GM18951 (cell line): ENCODE results near the gene TGM2.

ENCODE experiments used
- POLR2A ChIP-seq: IDR thresholded peaks from 4 replicates; pipeline ENCODE4 v1.6.1; 2011; ENCODE audit warnings: mild to moderate bottlenecking; ENCODE audit not compliant: insufficient read length, insufficient read depth; ENCODE audit errors: extremely low read depth
- in situ Hi-C: fragments of 300-500 bp; cut with MboI; formaldehyde crosslinking; loops from one replicate; pipeline ENCODE4 v1.12.0; 2022; ENCODE audit warnings: low sequenced_read_pairs, mixed read lengths, inconsistent platforms; ENCODE audit not compliant: unreplicated experiment

TGM2 gene

DNA sequence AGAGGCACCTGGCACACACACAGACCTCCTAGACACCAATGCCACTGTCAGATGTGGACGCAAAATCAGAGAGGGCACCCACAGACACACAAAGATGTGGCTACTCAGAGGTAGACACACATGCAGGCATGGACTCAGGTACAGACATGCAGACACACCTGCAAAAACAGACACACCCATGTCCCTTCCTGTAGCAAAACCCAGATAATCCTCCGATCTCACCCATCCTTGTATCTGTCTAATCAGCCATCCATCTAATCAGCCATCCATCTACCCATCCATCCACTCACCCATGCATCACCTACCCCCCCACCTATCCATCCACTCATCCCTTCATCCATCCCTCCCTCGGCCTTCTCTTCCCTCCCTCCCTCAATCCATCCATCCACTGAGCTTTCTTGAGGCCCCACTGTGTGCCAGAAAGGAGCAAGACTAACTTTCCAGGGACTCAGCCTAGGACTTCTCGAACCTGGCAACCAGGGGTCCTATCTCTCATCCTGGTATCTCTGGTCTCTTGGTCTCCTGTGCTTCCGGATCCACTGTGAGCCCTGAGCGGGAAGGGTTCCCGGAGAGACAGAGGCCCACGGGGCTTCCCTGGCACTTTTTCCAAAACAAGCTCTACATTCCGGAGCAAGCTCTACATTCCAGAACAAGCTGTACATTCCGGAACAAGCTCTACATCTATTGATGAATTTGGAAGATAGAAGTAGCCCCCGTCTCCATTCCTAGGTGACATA, 1.1 kb upstream of the TGM2 start:
- TF ChIP-seq POLR2A = no peak
- in situ Hi-C loops = loop anchor here (10.0 kb wide), 1 partner anchor 101 kb away; no protein-coding TSS in a partner anchor

GRCh38 chr20:38164624-38165088, 414 bp downstream of the TGM2 start:
- in situ Hi-C loops = loop anchor here (10.0 kb wide), 1 partner anchor 100 kb away; no protein-coding TSS in a partner anchor
- TF ChIP-seq POLR2A = no peak

DNA sequence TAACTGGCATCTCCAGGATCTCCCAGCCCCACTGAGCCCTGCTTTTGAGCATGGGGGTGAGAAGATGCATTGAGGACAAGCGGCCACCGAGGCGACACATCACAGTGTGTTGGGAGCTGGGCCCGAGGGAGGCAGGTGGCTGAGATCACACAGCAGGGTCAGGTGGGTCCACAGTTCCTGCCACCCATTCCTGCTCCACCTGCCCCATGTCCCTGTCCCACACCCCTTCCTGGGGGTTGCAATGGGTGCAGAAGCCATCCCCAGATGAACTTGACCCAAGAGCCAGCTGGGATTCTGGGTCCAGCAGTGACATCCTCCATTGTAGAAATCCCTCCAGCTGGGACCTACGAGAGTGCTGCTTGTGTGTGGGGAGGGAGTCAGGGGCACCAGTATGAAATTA, 1.0 kb downstream of the TGM2 start:
- no peak for TF ChIP-seq POLR2A
- in situ Hi-C loops = loop anchor here (10.0 kb wide), 1 partner anchor 99 kb away; no protein-coding TSS in a partner anchor

DNA sequence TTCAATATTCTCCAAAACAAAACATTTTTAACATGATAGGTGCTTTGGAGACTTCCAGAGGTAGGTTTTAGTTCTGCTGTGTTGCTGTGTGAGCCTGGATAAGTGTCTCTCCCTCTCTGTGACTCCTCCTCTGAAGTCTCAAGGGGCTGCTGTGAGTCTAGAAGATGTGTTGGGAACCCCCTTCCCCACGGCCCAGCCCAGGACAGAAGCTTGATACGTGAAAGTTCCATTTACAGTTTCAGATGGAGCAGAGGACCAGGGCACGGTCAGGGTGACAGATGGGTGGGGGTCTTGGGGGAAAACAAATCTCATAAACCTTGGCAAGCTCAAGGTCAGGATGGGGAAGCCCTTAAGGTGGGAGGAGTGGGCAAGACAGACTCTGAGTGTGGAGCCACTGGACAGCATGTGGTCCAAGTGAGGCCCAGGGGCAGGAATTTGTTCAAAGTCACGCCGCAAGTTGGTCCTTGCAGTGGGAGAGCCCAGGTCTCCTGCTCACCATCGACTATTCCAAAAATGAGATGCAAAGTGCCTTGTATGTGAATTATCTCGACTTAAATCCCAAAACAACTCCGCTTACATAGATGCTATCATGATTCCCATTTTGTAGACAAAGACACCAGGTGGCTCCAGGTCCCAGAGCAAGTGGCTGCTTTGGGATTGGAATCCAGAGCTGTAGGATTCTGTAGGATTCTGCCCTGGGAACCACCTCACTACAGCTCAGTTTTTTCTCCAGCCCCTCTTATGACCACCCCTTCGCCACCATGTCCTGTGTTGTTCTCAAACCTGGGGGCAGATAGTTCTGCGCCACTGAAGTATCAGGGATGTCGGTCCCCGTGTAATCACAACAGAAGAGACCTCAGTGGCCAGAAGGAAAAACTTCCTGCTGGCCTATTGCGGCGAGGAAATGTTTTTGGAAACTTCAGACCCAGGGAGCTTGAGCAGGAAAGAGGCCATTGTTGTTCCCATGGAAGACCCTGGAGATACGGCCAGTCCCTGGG, 1.9 kb downstream of the TGM2 start:
- TF ChIP-seq POLR2A = no peak
- in situ Hi-C loops = loop anchor here (10.0 kb wide), 1 partner anchor 98 kb away; no protein-coding TSS in a partner anchor

DNA sequence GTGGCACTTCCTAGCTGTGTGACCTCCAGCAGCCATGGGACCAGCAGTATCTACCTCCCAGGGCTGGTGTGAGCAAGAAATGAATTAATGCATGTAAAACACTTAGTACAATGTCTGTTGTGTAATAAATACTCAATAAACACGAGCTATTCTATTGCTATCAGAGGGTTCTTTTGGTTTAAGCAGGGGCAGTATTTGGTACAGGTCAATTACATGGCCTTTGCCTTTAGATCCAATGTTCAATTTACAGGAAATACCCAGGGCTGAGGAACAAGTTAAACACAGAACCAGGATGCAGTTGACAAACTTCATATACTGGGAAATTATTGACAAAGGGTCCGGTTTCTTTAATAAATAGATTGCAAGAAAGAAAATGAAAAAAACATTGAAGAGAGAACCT, 2.9 kb downstream of the TGM2 start:
- TF ChIP-seq POLR2A = no peak
- in situ Hi-C loops = loop anchor here (10.0 kb wide), 1 partner anchor 97 kb away; no protein-coding TSS in a partner anchor

DNA sequence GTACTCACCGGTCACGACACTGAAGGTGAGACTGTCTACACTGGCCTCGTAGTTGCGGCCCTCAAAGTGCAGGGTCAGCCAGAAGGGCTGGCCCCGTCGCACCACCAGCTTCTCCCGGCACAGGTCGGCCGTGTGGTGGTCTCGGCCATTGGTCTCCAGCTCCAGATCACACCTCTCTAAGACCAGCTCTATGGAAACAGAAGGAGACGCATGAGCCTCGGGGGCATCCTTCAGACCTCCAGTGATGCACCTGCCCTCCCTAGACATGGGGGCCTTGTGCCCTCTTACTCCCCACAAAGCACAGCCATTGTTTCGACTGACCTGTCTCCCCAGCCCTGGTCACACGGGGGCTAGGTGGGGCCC, 3.7 kb downstream of the TGM2 start:
- in situ Hi-C loops = loop anchor here (10.0 kb wide), 1 partner anchor 97 kb away; no protein-coding TSS in a partner anchor
- no peak for TF ChIP-seq POLR2A

- in situ Hi-C loops = loop anchor here (10.0 kb wide), 1 partner anchor 95 kb away; no protein-coding TSS in a partner anchor
- no peak for TF ChIP-seq POLR2A
Measured at GRCh38 chr20:38159957-38160756, 4.9 kb downstream of the TGM2 start.

- TF ChIP-seq POLR2A = no peak
- in situ Hi-C loops = no loop called here
Measured at GRCh38 chr20:38159566-38159956, 5.5 kb downstream of the TGM2 start.

DNA sequence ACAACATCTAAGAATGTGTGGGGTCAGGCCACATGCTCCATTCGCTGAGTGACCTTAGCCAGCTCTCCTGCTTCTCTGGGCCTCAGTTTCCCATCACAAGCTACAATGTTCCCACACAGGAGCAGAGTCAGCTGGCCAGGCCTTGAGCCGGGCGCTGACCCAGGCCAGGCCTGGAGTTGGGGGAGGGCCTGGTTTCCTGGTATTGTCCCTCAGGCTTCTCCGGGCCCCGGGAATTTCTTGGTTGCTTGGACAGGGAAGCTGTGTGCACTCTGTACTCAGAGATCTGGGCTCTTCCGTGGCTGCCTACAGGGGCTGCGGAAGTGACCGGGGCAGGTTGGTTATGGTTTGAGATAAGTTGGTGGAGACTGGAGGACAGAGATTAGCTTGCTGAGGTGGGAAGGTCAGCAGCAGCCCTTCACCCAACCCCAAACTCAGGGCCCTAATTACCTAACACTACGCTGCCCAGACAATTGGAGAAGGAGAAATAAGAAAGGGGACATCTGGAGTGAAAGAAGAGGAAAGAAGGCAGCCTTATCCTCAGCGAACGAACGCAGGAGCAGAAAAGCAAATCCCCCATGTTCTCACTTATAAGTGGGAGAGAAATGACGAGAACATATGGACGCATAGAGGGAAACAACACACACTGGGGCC, 6.2 kb downstream of the TGM2 start:
- TF ChIP-seq POLR2A = no peak
- in situ Hi-C loops = no loop called here

DNA sequence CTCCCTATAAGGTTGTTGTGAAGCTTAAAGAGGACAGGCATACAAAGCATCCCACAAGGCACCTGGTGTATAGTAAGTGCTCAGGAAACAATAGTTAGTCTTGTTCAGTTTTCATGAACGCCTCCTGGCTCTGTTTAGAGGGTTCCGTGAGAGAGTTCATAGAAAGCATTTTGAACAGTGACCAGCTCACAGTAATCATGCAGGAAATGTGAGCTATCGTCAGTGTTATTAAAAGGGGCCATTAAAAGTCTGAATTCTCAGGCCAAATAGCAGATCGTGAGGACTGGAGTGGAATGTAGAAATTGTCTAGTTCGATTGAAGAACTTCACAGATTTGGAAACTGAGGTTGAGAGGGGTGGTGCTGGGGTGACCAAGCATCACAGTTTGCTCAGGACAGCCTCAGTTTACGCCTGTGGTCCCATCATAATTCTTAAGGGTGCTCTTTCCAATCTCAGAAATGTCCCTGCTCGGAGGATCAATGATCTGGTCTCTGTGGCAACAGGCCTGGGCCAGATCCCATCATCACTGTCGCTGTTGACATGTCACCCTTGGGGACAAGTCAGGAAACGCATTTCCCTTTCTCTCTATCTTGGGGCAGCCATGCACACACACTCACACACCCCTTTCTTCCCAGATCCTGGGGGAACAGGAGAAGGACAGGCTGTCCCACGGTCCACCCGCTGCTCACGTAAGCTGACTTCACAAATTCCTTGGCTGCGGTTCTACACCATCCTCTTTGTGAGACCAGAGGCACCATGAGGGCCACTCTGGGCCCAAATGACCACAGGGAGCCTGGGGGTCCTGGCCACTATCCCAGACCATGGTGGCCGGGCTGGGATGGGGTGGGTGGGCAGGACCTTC, 7.2 kb downstream of the TGM2 start:
- TF ChIP-seq POLR2A = no peak
- in situ Hi-C loops = no loop called here

GRCh38 chr20:38156888-38157634, 8.0 kb downstream of the TGM2 start:
- in situ Hi-C loops = no loop called here
- TF ChIP-seq POLR2A = no peak
